Mesenchymal stem cell (in vitro differentiated cells and primary cell): ENCODE results near the gene KCTD10.
"Not testable (repeated sequence)": the region's sequence is repeated elsewhere in the genome, so short reads cannot be mapped to it uniquely, and the experiment has no call there.

Experiments
- DNase-seq: peaks from one replicate; pipeline ENCODE4 v3.0.0-alpha.2; 2013
- H2AFZ ChIP-seq: one replicate; pipeline ENCODE4 v1.6.1; 2013; ENCODE audit warnings: low read depth, mild to moderate bottlenecking, control low read depth, inconsistent platforms, low read length, moderate library complexity
- H2AK5ac ChIP-seq: 2 replicates; pipeline ENCODE4 v1.6.1; 2013; ENCODE audit warnings: low read length, moderate library complexity, mild to moderate bottlenecking, inconsistent platforms; ENCODE audit not compliant: severe bottlenecking
- H2BK120ac ChIP-seq: one replicate; pipeline ENCODE4 v1.6.1; 2013; ENCODE audit warnings: low read depth, mild to moderate bottlenecking, inconsistent platforms, low read length, moderate library complexity
- H2BK12ac ChIP-seq, 2 experiments: one replicate each; pipeline ENCODE4 v1.6.1; 2013; ENCODE audit warnings: inconsistent platforms in 2 of 2, low read length in 2 of 2, mild to moderate bottlenecking in 2 of 2, moderate library complexity in 2 of 2, control low read depth in 1 of 2
- H2BK15ac ChIP-seq: one replicate; pipeline ENCODE4 v1.6.1; 2013; ENCODE audit warnings: mild to moderate bottlenecking, low read depth, inconsistent platforms; ENCODE audit not compliant: poor library complexity, severe bottlenecking
- H2BK5ac ChIP-seq: 2 replicates; pipeline ENCODE4 v1.6.1; 2013; ENCODE audit warnings: low read depth, mild to moderate bottlenecking, low read length, control low read depth, inconsistent platforms; ENCODE audit not compliant: poor library complexity, severe bottlenecking
- H3K14ac ChIP-seq, 2 experiments: one replicate each; pipeline ENCODE4 v1.6.1; 2013; ENCODE audit warnings: inconsistent platforms in 2 of 2, low read length in 2 of 2, control low read depth in 1 of 2, mild to moderate bottlenecking in 1 of 2, moderate library complexity in 1 of 2
- H3K18ac ChIP-seq, 2 experiments: one replicate each; pipeline ENCODE4 v1.6.1; 2013; ENCODE audit warnings: inconsistent platforms in 2 of 2, low read length in 2 of 2, control low read depth in 1 of 2, low read depth in 1 of 2, mild to moderate bottlenecking in 1 of 2
- H3K23ac ChIP-seq, 2 experiments: one replicate each; pipeline ENCODE4 v1.6.1; 2013; ENCODE audit warnings: inconsistent platforms in 2 of 2, low read length in 2 of 2, mild to moderate bottlenecking in 2 of 2, moderate library complexity in 2 of 2, control low read depth in 1 of 2
- H3K27ac ChIP-seq: 2 replicates; pipeline ENCODE4 v1.5.1; 2013; ENCODE audit warnings: mild to moderate bottlenecking, moderate library complexity, low read length, control low read depth, inconsistent platforms; ENCODE audit not compliant: poor library complexity, severe bottlenecking
- H3K27me3 ChIP-seq, 2 experiments: 2 replicates each; pipeline versions ENCODE4 v1.6.1 to v1.7.0; 2013; ENCODE audit warnings: low read length in 2 of 2, mild to moderate bottlenecking in 2 of 2, moderate library complexity in 2 of 2, control low read depth in 1 of 2, inconsistent platforms in 1 of 2; ENCODE audit not compliant: control insufficient read depth in 1 of 2, insufficient read depth in 1 of 2
- H3K36me3 ChIP-seq, 2 experiments: 2 replicates each; pipeline versions ENCODE4 v1.6.1 to v1.7.0; 2013; ENCODE audit warnings: low read length in 2 of 2, control low read depth in 1 of 2, inconsistent platforms in 1 of 2, low read depth in 1 of 2, mild to moderate bottlenecking in 1 of 2; ENCODE audit not compliant: insufficient read depth in 2 of 2, control insufficient read depth in 1 of 2
- H3K4ac ChIP-seq, 2 experiments: one replicate each; pipeline ENCODE4 v1.6.1; 2013; ENCODE audit warnings: inconsistent platforms in 2 of 2, low read length in 2 of 2, mild to moderate bottlenecking in 2 of 2, moderate library complexity in 2 of 2, control low read depth in 1 of 2, low read depth in 1 of 2
- H3K4me1 ChIP-seq: 2 replicates; pipeline ENCODE4 v1.6.1; 2013; ENCODE audit warnings: low read depth, low read length, control low read depth; ENCODE audit not compliant: control insufficient read depth, insufficient read depth
- H3K4me2 ChIP-seq: 2 replicates; pipeline ENCODE4 v1.6.1; 2013; ENCODE audit warnings: low read length, mild to moderate bottlenecking, inconsistent platforms; ENCODE audit not compliant: poor library complexity, severe bottlenecking
- H3K4me3 ChIP-seq, 2 experiments: 2 replicates each; pipeline versions ENCODE4 v1.5.1 to v1.7.0; 2013; ENCODE audit warnings: low read length in 2 of 2, mild to moderate bottlenecking in 2 of 2, control low read depth in 1 of 2, low read depth in 1 of 2; ENCODE audit not compliant: insufficient read depth in 1 of 2
- H3K79me1 ChIP-seq: replicated peaks from 2 replicates; pipeline ENCODE4 v1.6.1; 2013; ENCODE audit warnings: mild to moderate bottlenecking, control low read depth, low read length, inconsistent platforms; ENCODE audit not compliant: poor library complexity, severe bottlenecking
- H3K9ac ChIP-seq: 2 replicates; pipeline ENCODE4 v1.7.0; 2013; ENCODE audit warnings: mild to moderate bottlenecking, low read length, moderate library complexity
- H3K9me3 ChIP-seq: 2 replicates; pipeline ENCODE4 v1.7.0; 2013; ENCODE audit warnings: mild to moderate bottlenecking, low read length; ENCODE audit not compliant: control insufficient read depth
- H4K8ac ChIP-seq: one replicate; pipeline ENCODE4 v1.6.1; 2013; ENCODE audit warnings: inconsistent platforms, mild to moderate bottlenecking, low read length, moderate library complexity
- H4K91ac ChIP-seq: one replicate; pipeline ENCODE4 v1.6.1; 2013; ENCODE audit warnings: mild to moderate bottlenecking, low read length, inconsistent platforms
- WGBS: methylation state at CpG from one replicate; pipeline ENCODE4 v1.1.7; 2013; ENCODE audit warnings: mixed read lengths; 5-methylcytosine and 5-hydroxymethylcytosine counted together

KCTD10 gene

DNA sequence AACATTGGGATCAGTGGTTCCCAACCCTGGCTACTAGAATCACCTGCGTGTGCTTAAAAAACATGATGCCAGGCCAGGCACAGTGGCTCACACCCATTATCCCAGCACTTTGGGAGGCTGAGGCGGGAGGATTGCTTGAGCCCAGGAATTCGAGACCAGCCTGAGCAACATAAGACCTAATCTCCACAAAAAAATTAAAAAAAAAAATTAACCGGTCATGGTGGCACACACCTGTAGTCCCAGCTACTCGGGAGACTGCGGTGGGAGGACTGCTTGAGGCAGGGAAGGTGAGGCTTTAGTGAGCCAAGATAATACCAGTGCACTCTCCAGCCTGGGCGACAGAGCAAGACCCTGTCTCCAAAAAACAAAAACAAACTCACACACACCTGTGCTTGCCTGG lies 2.0 kb downstream of the KCTD10 start:
- WGBS, result 100% methylated on average over 5 of the region's 7 CpGs
- no peak for DNase-seq
- Histone ChIP-seq H3K23ac (no peak overlapping the region), H2AFZ (no peak overlapping the region), H3K9me3 (no peaks in the 10 kb centered on the region), H3K27ac (no peak overlapping the region), H3K4ac (no peak overlapping the region), H3K79me1 (peaks cover 3% of the 10 kb centered on the region), H3K4me1 (peaks cover 12% of the 10 kb centered on the region), H3K27me3 (no peaks in the 10 kb centered on the region), H3K18ac (no peak overlapping the region), H3K9ac (peak overlapping the region; percentile 99), H2BK120ac (no peak overlapping the region), H2BK5ac (no peak overlapping the region), H3K4me3 (peak overlapping the region in 1 of 2 experiments; percentile 97), H4K91ac (no peak overlapping the region), H2AK5ac (no peak overlapping the region), H3K14ac (no peak overlapping the region), H3K36me3 (peaks cover 19 to 36% of the 10 kb centered on the region in 2 experiments), H2BK12ac (no peak overlapping the region), H2BK15ac (no peak overlapping the region), H4K8ac (no peak overlapping the region), H3K4me2 (no peak overlapping the region)

DNA sequence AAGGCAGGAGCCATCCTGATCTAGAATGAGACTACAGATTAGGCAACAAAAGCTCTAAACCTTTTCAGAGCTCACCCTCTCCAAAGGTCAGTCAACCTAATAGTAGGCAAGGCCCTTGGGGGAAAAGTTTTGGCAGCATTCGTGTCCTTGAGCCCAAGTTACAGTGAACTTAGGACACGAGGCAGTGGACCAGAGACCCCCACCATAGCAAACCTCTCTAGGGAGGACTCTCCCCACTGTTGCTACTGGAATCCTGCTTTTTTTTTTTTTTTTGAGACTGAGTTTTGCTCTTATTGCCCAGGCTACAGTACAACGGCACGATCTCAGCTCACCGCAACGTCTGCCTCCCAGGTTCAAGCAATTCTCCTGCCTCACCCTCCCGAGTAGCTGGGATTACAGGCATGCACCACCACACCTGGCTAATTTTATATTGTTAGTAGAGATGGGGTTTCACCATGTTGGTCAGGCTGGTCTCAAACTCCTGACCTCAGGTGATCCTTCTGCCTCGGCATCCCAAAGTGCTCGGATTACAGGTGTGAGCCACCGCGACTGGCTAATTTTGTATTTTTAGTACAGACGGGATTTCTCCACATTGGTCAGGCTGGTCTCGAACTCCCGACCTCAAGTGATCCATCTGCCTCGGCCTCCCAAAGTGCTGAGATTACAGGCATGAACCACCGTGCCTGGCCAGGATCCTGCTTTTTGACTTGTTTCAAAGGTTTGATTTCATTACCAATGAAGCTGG lies 3.4 kb downstream of the KCTD10 start:
- not testable (repeated sequence) for H2BK12ac ChIP-seq, H3K27me3 ChIP-seq, H3K9me3 ChIP-seq, H2BK120ac ChIP-seq, H4K8ac ChIP-seq, H4K91ac ChIP-seq, H2AFZ ChIP-seq, H2BK15ac ChIP-seq, H3K79me1 ChIP-seq, H3K14ac ChIP-seq, H2BK5ac ChIP-seq, H3K9ac ChIP-seq, H3K4me3 ChIP-seq, H3K4me2 ChIP-seq, H2AK5ac ChIP-seq, H3K4ac ChIP-seq, H3K27ac ChIP-seq, DNase-seq, H3K18ac ChIP-seq, H3K23ac ChIP-seq
- Histone ChIP-seq H3K4me1 (peaks cover 17% of the 10 kb centered on the region), H3K36me3 (peaks cover 27 to 45% of the 10 kb centered on the region in 2 experiments)
- 95% methylated on average over 13 of the region's 16 CpGs for WGBS

DNA sequence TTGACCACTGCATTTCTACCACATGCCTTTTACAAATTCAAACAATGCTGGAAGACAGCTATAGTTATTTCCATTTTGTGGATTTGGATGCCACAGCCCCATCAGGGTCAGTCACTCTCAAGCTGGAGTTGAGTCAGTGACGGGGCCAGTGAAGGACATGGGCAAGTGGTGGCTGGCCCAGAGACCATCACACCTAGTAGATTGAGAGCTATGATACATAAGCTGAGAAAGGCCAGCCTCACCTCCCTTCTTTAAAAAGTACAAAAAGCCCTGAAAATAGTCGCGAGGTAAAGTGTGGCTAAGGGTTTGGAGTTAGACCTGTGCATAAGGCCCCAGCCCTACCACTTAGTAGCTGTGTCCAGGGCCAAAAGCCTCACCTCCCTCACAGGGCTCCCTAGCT lies 4.1 kb downstream of the KCTD10 start:
- Histone ChIP-seq H2BK5ac (no peak overlapping the region), H3K4me2 (no peak overlapping the region), H3K9ac (no peak overlapping the region), H3K27ac (no peak overlapping the region), H4K8ac (peak overlapping the region; percentile 19), H3K79me1 (no peaks in the 10 kb centered on the region), H3K18ac (no peak overlapping the region), H3K23ac (no peak overlapping the region), H3K4ac (no peak overlapping the region), H3K27me3 (no peaks in the 10 kb centered on the region), H2AFZ (no peak overlapping the region), H2BK15ac (no peak overlapping the region), H2BK12ac (no peak overlapping the region), H2BK120ac (no peak overlapping the region), H4K91ac (no peak overlapping the region), H2AK5ac (peak overlapping the region; percentile 7), H3K14ac (no peak overlapping the region), H3K4me1 (peaks cover 17% of the 10 kb centered on the region), H3K4me3 (no peak overlapping the region), H3K36me3 (peaks cover 33 to 49% of the 10 kb centered on the region in 2 experiments), H3K9me3 (no peaks in the 10 kb centered on the region)
- WGBS, result 97% methylated on average over 3 of the region's 3 CpGs
- no peak for DNase-seq

DNA sequence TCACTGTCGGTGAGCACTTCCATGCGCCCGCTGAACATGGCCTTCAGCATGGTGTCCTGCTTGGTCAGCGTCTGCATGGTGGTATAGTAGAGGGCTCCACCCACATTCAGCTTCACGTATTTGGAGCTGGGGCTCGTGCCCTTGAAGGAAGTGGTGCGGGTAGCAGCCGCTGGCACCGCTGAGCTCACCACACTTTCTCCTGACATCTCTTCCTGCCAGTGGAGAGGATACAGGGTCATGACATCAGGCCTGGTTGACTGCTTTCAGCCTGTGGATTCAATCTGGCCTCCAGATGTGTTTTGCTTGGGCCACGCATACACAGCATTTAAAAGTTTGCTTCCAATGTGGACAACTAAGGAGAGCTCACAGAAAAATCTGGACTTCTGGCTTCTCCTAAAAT lies 7.6 kb downstream of the KCTD10 start:
- H2AK5ac ChIP-seq, result no peak overlapping the region
- peak overlapping the region; percentile 64 for H4K91ac ChIP-seq
- H2BK15ac ChIP-seq, result no peak overlapping the region
- no peak overlapping the region for H3K23ac ChIP-seq
- H2BK5ac ChIP-seq, result no peak overlapping the region
- H3K14ac ChIP-seq, result no peak overlapping the region
- peak overlapping the region; percentile 25 for H3K9ac ChIP-seq
- H2BK12ac ChIP-seq, result no peak overlapping the region
- H3K4me3 ChIP-seq, result no peak overlapping the region
- H3K27me3 ChIP-seq, result no peaks in the 10 kb centered on the region
- H3K27ac ChIP-seq, result no peak overlapping the region
- H2AFZ ChIP-seq, result no peak overlapping the region
- WGBS, result 83% methylated on average over 10 of the region's 10 CpGs
- no peak overlapping the region for H3K18ac ChIP-seq
- H3K4me1 ChIP-seq, result peaks cover 25% of the 10 kb centered on the region
- no peak overlapping the region for H4K8ac ChIP-seq
- H3K4ac ChIP-seq, result no peak overlapping the region
- H3K4me2 ChIP-seq, result no peak overlapping the region
- peaks cover 59 to 78% of the 10 kb centered on the region in 2 experiments for H3K36me3 ChIP-seq
- no peaks in the 10 kb centered on the region for H3K9me3 ChIP-seq
- no peak overlapping the region for H2BK120ac ChIP-seq
- no peaks in the 10 kb centered on the region for H3K79me1 ChIP-seq
- no peak for DNase-seq
